Fibroblast of skin of left quadriceps (primary cell): ENCODE data around the gene NLRP3.
"Not testable (repeated sequence)": the region's sequence is repeated elsewhere in the genome, so short reads cannot be mapped to it uniquely, and the experiment has no call there.

ENCODE experiments used
- DNase-seq, 2 experiments: peaks; one replicate each; pipeline ENCODE4 v3.0.0-alpha.2; 2013; ENCODE audit warnings: low read depth in 2 of 2

NLRP3 gene

DNA sequence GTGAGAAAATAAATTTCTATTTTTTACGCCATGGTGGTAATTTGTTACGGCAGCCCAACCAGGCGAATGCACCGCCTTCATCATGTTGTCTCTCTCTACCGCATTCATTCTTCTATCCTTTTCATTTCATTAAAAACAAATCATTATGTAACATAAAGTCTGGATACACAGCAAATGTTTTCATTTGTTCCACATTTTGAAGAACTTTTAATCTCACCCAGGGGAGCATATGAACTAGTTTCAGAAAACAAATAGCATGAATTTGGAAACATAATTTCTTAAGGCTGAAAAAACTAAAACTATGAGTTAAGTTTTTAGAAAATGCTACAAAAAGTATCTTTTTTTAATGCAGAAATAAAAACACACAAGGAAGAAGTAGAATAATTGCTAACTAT lies 53.2 kb downstream of the NLRP3 start:
- DNase-seq: no peak

DNA sequence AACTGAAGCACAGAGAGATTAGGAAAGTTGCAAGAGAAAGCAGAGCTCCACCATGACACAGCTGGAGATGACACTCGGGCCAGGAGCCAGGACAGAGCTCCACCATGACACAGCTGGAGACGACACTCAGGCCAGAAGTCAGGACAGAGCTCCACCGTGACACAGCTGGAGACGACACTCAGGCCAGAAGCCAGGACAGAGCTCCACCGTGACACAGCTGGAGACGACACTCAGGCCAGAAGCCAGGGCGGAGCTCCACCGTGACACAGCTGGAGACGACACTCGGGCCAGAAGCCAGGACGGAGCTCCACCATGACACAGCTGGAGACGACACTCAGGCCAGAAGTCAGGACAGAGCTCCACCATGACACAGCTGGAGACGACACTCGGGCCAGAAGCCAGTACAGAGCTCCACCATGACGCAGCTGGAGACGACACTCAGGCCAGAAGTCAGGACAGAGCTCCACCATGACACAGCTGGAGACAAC lies 55.0 kb downstream of the NLRP3 start:
- not testable (repeated sequence) for DNase-seq

DNA sequence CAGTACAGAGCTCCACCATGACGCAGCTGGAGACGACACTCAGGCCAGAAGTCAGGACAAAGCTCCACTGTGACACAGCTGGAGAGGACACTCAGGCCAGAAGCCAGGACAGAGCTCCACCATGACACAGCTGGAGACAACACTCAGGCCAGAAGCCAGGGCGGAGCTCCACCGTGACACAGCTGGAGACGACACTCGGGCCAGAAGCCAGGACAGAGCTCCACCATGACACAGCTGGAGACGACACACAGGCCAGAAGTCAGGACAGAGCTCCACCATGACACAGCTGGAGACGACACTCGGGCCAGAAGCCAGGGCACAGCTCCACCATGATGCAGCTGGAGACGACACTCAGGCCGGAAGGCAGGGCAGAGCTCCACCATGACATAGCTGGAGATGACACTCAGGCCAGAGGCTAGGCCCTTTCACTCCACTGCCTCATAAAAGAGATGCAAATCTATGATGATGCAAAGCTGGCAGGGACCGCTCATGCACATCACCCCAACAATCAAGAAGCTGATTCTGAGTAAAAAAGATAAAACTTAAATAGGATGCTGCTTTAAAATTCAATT lies 55.6 kb downstream of the NLRP3 start:
- DNase-seq: no peak

DNA sequence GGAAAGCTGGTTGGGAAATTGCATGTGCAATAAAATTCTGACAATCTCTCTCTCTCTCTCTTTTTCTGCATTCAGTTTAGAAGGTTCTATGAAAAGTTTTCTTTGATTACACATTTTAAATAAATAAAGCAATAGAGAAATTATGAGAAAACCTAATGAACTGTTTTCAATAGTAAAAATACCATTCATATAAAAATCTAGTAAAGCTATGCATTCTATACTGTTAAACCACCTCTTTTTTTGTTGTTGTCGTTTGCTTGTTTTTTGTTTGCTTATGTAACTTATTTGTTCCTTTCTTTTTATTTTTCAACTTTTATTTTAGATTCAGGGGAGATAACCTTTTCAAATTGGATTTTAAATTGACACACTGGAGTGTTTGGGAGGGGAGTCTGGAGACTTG lies 56.1 kb downstream of the NLRP3 start:
- DNase-seq: no peak

DNA sequence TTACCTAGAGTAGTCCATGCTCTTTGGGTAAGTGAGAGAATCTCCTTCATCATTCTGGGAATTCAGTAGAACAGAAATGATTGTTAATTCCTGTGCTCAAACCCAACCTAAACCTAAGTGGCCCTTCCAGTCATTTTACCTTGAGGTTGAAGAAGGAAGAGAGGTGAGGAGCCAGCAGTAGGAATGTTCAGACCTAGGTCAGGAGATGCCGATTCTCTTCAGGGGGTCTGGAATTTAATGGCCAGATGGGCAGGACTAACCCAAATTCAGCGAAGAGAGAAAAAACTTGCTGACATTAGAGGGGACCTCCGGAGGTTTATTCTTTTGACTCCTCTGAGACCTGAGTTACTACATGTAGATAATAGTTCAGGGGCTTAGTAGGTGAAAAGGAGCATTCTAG lies 58.4 kb downstream of the NLRP3 start:
- DNase-seq: no peak

DNA sequence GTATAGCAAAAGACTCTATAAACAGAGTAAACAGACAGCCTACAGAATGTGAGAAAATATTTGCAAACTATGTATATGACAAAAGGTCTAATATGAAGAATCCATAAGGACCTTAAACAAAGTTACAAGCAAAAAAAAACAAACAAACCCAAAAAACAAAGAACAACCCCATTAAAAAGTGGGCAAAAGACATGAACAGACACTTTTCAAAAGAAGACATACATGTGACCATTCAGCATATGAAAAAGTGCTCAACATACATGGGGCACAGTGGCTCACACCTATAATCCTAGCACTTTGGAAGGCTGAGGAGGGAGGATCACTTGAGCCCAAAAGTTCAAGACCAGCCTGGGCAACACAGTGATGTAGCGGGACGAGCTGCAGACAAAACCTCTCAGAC lies 59.8 kb downstream of the NLRP3 start:
- DNase-seq: no peak

DNA sequence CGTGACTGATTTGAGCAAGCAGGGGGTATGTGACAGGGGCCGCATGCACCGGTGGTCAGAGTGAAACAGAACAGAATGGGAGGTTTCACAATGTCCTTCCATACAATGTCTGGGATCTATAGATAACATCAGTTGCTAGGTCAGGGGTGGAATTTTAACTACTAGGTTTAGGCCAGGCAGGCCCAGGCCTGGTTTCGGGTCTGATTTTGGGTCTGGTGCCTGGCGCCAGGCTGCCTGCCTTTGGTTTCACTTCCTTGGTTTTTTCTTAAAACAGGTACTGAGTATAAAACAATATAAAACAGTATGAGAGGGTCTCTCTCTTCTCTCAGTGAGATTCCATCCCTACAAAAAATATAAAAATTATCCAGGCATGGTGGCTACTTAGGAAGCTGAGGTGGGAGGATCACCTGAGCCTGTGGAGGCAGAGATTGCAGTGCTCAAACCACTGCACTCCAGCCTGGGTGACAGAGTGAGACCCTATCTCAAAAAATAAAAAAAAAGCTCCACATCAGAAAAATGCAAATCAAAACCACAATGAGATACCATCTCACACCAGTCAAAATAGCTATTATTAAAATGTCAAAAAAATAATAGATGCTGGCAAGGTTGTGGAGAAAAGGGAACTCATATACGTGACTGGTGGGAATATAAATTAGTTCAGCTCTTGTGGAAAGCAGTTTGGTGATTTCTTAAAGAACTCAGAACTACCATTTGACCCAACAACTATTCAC lies 60.5 kb downstream of the NLRP3 start:
- not testable (repeated sequence) for DNase-seq

DNA sequence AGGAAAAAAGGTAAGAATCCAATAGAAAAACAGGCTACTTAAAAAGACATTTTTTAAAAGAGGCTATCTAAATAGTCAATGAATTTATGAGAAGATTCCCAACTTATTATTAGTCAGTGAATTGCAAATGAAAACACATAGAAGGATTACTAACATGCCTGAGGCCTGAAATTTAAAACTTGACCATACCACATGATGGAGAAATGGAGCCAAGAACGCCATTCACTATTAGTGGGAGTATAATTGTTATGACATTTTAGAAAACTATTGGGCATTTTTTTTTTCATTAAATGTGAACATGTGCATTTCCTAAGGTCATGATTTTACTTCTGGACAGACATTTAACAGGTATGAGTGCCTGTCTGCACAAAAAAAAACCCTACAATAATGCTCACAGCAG lies 66.8 kb downstream of the NLRP3 start:
- no peak for DNase-seq

DNA sequence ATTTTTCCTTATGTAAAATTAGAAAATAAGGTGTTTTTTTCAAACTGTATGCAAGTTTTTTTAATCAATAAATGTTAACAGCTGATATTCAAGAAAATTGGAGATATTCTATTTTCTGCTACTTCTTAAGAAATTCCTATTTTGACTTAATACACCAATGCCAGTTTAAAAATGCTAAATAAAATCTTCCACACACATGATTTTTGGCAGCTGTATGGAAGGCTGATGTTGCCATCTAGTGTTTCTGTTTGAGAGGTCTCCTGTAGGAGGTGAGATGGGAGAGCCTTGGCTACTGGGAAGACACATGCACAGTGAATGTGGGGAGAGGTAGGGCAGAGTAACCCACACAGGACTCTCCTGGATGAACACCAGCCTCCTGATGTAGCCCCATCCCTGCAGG lies 71.1 kb downstream of the NLRP3 start:
- no peak for DNase-seq

DNA sequence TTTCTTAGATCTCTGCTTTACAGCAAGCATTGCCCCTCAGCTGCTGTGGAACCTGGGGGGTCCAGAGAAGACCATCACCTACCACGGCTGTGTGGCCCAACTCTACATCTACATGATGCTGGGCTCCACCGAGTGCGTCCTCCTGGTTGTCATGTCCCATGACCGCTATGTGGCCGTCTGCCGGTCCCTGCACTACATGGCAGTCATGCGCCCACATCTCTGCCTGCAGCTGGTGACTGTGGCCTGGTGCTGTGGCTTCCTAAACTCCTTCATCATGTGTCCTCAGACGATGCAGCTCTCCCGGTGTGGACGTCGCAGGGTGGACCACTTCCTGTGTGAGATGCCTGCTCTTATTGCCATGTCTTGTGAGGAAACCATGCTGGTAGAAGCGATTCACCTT lies 75.4 kb downstream of the NLRP3 start:
- DNase-seq: no peak

DNA sequence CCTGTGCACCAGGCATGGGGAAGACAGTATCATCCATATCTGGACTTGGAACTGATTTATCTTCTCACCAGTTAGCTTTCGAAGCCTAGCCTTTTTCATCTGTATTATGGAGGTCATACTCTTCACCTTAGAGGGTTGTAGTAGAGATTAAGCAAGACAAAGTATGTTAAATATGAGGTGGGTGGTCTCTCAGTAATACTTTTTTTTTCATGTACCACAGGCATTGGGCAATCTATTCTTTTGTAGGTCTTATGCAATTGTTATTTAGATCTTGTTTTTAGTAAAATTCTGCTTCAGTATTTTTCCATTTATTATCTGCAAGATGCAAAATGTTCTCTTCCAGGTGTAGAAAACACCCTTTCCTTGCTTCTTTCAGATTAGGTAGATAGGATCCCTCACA lies 77.1 kb downstream of the NLRP3 start:
- DNase-seq: no peak

DNA sequence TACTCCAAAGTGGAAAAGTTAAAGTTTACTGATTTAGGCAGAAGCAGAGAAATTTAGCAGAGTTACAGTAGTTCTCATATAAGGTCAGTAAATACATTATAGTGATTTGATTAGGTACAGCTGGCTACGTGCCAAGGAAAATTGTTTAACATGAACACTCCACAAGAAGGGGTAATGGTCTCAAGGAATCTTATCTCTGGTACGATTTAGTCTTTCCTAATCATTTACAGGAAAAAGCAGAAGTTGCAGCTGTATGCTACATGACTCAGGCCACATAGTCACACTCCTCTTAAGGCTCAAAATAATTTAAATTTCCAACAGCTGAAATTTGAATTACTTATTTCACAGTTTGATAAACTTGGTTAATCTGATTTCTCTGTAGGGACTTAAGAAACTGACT lies 78.8 kb downstream of the NLRP3 start:
- no peak for DNase-seq

DNA sequence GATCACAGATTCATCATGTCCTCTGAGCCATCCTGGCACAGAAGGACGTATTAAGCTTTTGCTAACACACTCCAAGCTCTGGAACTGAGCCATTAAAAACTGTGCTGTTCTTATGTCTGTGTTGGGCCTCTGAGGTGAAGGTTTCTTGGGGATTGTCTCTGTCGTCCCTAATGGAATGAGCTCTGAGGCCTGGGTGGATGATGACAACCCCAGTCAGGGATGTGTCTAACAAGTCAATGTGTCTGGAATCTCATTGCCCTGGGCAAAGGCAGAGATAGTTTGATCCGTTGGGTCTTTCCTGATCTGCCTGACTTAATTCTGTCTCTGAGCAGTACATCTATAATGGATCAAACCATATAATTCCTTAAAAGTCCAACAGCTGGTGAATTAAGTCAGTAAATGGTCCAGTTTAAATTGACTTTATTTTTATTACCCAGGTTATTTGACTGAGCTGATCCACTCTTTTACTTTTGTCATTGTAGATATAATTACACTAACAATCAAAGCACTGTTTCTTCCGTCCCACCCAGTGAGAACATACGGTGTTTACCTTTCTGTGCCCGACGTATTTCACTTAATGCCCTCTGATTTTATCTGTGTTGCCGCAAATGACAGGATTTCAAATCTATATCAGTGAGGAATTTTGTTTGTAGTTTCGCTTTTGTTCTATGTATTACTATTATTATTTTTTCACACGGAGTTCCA lies 80.8 kb downstream of the NLRP3 start:
- no peak for DNase-seq
